Right lobe of liver (tissue), 4 donors: Measurements from ENCODE around the gene UBE3B.

Experiments used
- POLR2A ChIP-seq: fragments of 450-650 bp; IDR thresholded peaks from one replicate; pipeline ENCODE4 v1.6.1; 2017; ENCODE audit warnings: antibody characterized with exemption, mild to moderate bottlenecking
- TF ChIP-seq, protein P1 (sequence below), 4 donors: fragments of 200-600 bp in 3 of 4; fragments of 450-650 bp in 1 of 4; IDR thresholded peaks; one replicate each; pipeline versions ENCODE4 v1.5.1 to v1.8.0; 2016 to 2022; ENCODE audit warnings: antibody characterized with exemption in 4 of 4, mild to moderate bottlenecking in 2 of 4
- donor health status: DM: no; HTN: no; CAD: no.
- donor health status: DM: no; HTN: no; CAD: no.
- donor health status: DM: no; HTN: yes; CAD: no.

DNA sequence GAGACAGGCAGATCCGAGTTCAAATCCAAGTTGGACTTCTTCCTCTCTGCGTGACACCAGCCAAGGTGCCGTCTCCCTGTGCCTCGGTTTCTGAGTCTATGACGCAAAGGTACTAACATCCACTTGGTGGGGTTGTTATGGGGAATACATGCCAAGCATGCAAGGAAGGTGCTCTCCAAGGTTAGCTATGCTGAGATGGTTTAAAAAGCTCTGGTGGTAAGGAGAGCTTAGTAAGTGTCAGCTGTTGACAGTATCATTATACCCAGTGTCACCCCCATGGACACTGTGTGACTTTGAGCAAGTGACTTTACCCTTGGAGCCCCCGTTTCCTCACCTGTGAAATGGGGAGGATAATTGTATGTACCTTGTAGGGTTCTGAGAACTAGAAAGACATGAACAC is 73.7 kb downstream of the UBE3B start:
- TF ChIP-seq POLR2A: no peak
- TF ChIP-seq, protein P1, sequence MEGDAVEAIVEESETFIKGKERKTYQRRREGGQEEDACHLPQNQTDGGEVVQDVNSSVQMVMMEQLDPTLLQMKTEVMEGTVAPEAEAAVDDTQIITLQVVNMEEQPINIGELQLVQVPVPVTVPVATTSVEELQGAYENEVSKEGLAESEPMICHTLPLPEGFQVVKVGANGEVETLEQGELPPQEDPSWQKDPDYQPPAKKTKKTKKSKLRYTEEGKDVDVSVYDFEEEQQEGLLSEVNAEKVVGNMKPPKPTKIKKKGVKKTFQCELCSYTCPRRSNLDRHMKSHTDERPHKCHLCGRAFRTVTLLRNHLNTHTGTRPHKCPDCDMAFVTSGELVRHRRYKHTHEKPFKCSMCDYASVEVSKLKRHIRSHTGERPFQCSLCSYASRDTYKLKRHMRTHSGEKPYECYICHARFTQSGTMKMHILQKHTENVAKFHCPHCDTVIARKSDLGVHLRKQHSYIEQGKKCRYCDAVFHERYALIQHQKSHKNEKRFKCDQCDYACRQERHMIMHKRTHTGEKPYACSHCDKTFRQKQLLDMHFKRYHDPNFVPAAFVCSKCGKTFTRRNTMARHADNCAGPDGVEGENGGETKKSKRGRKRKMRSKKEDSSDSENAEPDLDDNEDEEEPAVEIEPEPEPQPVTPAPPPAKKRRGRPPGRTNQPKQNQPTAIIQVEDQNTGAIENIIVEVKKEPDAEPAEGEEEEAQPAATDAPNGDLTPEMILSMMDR (IDR thresholded peaks at IDR 0.05): no peak
